Adrenal gland (tissue), 5 donors: ENCODE measurements around the gene HIP1R.

Experiments used
- POLR2A ChIP-seq, 2 donors: fragments of 450-650 bp; IDR thresholded peaks; one replicate each; pipeline ENCODE4 v1.6.1; 2017; ENCODE audit warnings: antibody characterized with exemption in 2 of 2, mild to moderate bottlenecking in 2 of 2, moderate library complexity in 1 of 2
- TF ChIP-seq, protein P1 (sequence below), 6 experiments: fragments of 450-650 bp in 4 of 6; fragments of 200-600 bp in 2 of 6; sonication (generic) in 1 of 6; IDR thresholded peaks; 1 replicate in 5 of 6; 2 replicates in 1 of 6; pipeline versions ENCODE4 v1.5.1 to v1.8.0; 2016 to 2021; ENCODE audit warnings: antibody characterized with exemption in 6 of 6, mild to moderate bottlenecking in 2 of 6, moderate library complexity in 1 of 6
- donor health status: DM: no; HTN: no; CAD: no.

DNA sequence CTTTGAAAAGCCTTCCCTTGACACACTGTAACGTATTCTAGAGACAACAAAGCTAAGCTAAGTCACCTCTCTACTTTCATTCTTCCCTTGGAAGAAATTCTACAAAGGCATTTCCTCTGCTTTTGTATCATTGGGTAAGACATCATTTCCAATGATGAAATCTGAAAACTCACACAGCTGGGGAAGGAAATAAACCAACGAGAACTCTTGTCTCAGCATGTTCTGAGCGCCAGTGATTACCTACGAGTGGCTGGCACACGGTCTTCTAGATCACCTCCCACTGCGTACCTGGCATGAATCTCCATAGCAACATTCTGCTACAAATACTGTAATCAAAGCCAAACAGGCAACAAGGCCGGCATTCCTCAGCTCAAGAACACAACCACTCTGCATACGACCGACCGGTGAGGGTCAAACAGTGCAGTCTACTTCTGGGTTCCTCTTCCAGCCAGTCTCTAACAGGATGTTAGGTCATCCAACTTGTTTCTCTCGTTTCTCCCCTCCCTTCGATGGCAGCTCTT lies 53.0 kb downstream of the HIP1R start:
- TF ChIP-seq POLR2A (IDR thresholded peaks at IDR 0.05): peak in 1 of 2 donors; percentile 64
- TF ChIP-seq, protein P1, sequence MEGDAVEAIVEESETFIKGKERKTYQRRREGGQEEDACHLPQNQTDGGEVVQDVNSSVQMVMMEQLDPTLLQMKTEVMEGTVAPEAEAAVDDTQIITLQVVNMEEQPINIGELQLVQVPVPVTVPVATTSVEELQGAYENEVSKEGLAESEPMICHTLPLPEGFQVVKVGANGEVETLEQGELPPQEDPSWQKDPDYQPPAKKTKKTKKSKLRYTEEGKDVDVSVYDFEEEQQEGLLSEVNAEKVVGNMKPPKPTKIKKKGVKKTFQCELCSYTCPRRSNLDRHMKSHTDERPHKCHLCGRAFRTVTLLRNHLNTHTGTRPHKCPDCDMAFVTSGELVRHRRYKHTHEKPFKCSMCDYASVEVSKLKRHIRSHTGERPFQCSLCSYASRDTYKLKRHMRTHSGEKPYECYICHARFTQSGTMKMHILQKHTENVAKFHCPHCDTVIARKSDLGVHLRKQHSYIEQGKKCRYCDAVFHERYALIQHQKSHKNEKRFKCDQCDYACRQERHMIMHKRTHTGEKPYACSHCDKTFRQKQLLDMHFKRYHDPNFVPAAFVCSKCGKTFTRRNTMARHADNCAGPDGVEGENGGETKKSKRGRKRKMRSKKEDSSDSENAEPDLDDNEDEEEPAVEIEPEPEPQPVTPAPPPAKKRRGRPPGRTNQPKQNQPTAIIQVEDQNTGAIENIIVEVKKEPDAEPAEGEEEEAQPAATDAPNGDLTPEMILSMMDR (IDR thresholded peaks at IDR 0.05): no peak
